NOMO-1 treated with DMSO at 0.1 percent for 48 hours (cell line): ENCODE data around the gene CTXN2.
A peak's percentile ranks its signal among the peaks of the same experiment; 100 is the strongest.

Experiments used
- DNase-seq: peaks from one replicate; lab custom pipeline; 2025; ENCODE audit not compliant: unreplicated experiment; lab: John Stamatoyannopoulos, UW

The CTXN2 gene

GRCh38 chr15:48191574-48192225 is at the start of gene CTXN2:
CTXN2 (plus strand) TSS chr15:48191665; CDS start chr15:48201301, 9,636 bp downstream.
- no peak for DNase-seq

DNA sequence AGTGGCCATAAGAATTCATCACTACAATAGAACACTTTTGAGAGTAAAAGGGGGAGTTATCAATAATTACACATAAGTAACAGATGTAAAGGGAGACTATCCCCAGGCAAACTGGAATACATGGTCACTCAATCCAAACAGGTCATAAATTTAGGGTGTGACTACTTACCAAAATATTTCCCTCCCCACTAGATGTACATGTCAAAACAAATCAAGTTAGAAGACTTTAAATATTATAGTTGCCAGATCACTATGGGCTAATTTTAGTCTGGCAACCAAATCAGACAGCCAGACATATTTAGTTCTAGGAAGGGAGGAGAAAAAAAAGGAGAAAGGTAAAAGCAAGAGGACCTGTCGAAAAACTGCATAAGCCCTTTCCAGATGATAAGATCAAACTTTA is 47.6 kb upstream of the CTXN2 start:
- DNase-seq, result no peak

GRCh38 chr15:48144889-48145288 is 46.6 kb upstream of the CTXN2 start:
- peak; percentile 7 for DNase-seq

DNA sequence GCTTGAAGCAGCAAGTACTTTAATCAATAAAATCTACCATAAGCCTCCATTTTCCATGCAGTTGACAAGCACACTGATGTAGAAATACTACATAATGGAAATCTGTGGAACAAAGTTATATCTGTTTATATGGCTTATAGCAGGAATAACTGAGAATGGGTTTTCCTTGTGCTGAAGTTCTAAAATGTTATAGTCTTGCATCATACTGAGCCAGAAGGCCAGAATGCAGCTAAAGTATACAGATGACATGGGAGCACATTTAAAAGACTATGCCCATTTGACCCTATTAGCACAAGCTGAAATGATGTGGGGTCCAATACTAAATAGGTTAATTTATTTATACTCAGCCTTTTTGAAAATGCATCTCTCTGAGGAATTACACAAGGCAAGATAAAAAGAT is 45.5 kb upstream of the CTXN2 start:
- no peak for DNase-seq

- DNase-seq, result no peak
These were observed 44.1 kb upstream of the CTXN2 start for GRCh38 chr15:48147358-48147757.

DNA sequence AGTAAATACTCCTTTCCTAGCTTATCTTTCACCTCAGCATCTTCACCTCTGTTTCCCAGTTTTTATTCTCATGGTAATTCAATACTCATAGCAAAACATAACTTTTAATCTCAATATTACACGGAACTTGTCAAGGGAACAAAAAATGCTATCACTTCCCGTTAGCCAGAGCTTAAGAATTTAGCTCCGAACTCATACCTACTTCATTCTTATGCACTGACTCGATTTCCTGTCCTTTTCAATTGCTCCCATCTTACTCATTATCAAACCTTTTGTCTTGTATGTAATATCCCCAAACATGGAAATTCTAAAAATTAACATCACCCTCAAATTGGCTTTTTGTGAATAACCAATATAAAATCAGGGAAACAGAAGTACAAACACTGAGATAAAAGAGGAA is 41.6 kb upstream of the CTXN2 start:
- no peak for DNase-seq

DNA sequence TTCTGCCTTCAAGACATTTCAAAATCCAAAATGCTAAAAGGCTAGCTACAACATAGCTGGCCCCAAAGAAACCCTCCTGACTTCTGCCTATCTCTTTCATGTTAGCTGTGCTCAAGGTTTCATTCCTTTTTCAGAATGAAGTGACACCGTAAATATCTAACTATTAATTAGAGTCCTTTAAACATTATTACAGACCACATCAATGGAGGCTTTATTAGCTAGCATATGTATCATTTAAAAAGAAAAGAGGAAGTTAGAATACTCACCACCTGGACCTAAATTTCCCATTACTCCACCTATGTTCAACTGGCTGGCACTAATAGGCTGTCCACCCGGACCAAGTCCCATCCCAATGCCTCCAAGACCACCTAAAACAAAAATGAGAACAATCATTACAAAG is 37.9 kb upstream of the CTXN2 start:
- DNase-seq, result no peak

- DNase-seq, result no peak
These were observed 22.8 kb upstream of the CTXN2 start for GRCh38 chr15:48168616-48169015.

GRCh38 chr15:48170981-48171380 is 20.5 kb upstream of the CTXN2 start:
- no peak for DNase-seq

- no peak for DNase-seq
These were observed 16.3 kb upstream of the CTXN2 start for GRCh38 chr15:48175126-48175525.

GRCh38 chr15:48176112-48176511 is 15.4 kb upstream of the CTXN2 start:
- DNase-seq, result no peak

GRCh38 chr15:48176957-48177356 is 14.5 kb upstream of the CTXN2 start:
- DNase-seq, result no peak

DNA sequence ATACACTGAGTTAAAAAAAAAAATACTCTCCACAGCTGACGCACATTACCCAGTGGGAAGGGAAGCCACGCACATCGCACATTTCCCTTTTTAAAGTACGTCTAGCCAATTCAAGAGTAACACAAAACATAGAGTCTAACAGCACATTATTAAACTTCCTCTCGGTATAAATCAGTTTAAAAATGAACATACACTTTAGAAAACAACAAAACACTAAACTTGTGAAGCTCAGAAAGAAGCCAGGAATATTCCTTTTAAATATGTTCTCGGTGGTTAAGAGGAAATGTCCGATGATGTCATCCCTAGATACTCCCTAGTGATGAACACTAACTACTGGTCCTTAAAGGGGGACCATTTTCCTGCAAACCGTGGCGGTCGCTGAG is 14.1 kb upstream of the CTXN2 start:
- DNase-seq, result no peak

GRCh38 chr15:48177766-48178647 is 13.5 kb upstream of the CTXN2 start, which contains the start of gene MYEF2:
MYEF2 (minus strand) TSS chr15:48178295; CDS start chr15:48178237, 58 bp downstream.
- no peak for DNase-seq

DNA sequence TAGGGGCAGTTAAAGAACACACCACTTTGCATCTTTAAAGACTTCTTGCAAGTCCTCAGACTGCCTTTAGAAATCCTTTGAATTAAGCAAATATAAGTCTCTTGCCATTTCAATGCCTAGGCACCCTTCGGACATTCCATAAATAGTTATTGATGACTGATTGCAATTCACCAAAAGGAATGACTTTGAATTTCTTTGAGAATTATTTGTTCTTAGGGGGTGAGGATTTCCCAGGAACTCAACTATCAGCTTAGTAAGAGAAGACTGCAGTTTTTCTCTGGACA is 12.9 kb upstream of the CTXN2 start:
- DNase-seq, result no peak

GRCh38 chr15:48182749-48183148 is 8.7 kb upstream of the CTXN2 start:
- DNase-seq, result no peak

- no peak for DNase-seq
These were observed 5.9 kb upstream of the CTXN2 start for GRCh38 chr15:48185529-48185928.

DNA sequence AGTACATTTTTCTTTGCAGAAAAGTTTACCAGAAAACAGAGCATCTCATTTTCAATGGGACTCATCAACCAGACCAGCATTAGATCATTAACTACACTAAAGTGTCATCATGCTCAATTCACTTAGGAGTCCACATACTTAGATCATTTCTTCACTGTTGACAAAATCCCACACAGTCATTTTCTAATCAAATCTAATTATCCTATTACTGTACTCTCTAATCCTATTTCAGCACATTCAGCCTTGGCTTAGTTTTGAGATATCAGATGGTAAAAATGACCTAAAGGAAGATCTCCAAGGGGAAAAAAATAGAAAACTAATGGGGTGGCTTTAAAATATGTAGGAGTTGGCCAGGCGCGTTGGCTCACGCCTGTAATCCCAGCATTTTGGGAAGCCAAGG is 5.2 kb upstream of the CTXN2 start:
- no peak for DNase-seq

GRCh38 chr15:48190932-48191573 is 412 bp upstream of the CTXN2 start:
- no peak for DNase-seq

DNA sequence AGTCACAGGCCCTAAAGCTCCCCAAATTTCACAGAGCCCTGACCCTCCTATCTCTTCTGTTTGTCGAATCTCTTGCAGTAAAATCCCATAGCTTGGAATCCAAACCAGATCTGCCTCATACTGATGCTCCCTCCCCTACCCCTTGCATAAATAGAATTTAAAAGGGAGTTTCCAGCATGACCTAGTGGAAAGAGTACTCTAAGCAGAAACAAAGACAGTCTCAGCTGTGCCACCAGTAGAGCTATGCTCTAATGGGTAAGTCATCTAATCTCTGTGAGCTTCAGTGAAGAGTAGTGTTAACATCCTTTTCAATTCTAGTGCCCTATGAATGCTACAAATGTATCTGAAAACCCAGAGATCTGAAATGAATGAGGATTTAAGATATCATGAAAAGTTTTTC is 10.6 kb downstream of the CTXN2 start:
- DNase-seq, result no peak

DNA sequence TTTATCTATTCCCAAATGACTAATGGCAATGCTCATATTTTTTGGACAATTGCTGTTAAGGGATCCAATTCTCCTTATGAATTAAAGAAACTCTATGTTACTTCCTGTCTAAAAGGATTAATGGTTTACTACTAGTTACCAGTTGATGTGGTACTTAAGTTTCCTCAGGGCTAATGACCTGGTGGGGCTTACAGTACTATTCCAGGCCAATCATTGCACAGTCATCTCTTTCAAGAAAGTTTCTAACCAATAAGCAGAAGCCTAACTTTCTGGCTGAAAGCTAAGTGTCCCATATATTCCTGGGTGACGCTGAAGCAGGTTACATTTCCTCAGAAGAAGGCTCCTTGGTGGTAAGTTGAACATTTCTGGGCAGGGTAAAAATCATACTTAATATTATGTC is 14.5 kb downstream of the CTXN2 start, which contains the start of gene SLC12A1:
Gene SLC12A1, plus strand, starts transcription at position 322 of the 400 bp plus-strand sequence. CDS start 1,418 bp downstream, outside the sequence.
- DNase-seq, result no peak

- no peak for DNase-seq
These were observed 29.8 kb downstream of the CTXN2 start for GRCh38 chr15:48221261-48221660.
